ENCODE measurements around the gene FBXL4.

The FBXL4 gene

GRCh38 chr6:98824162-98824901, 123.4 kb downstream of the FBXL4 start:
- DNase-seq = no peak

DNA sequence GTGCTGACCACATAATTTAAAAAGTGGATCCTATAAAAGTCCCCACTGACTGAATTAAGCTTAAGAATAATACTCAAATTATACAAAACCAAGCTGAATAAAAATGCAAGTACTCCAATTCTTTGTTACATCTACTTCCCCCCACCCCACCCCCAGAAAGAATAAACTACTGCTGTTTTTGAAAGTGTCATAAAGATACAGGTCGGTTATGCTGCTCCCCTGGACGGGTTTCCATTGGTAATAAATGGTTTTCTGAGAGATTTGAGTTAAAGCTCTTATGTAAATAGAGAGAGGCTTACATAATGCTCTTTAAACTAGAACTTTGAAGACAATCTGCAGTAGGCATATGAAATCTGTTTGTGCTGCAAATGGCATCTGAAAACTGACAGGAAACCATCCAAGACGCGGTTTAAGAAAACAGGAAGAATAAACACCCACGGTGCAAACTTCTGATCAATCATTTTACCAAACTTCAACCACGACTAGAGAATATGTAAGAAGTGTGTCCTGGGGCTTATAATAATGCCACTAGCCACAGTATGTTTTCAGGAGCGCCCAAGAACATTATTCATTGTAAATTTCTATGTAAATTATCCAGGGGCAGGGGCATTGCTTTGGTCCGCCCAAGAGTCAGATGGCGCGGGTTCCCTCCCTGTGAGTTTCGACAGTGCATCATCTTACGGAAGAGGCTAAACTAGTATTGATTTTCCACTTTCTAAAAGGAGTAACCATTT, 124.2 kb downstream of the FBXL4 start:
- DNase-seq = no peak

DNA sequence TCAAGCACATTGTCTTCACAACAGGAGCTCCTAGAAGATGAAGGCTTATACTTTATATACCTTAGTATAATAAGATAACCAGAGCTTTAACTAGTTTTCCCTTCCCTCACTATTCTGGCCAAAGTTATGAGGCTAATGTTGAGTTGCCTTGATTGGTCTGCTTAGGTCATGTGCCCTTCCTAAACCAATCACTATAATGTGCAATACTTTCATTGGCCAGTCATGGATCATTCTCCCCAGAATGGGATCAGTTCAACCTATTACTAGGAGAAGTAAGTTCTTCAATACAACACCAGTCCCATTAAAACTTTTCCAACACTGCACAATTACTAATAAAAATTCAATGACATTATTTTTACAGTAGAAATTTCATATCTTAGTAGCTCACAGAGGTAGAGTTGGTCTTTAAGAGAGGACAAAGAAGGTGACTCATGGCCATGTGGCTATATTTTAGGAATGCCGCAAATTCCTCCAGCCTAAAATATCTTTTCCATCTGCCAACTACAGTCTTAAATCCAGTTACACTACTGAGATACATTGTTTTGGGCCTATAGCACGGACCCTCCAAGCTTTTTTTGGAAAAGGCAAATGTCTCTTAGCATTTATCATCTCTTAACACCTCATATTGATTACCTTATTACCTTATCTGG, 125.9 kb downstream of the FBXL4 start:
- DNase-seq = no peak
